ENCODE results near the gene LRRC55.

The LRRC55 gene

GRCh38 chr11:57153448-57153847 lies 28.3 kb upstream of the LRRC55 start:
- Mint-ChIP-seq H3K27me3 (peaks cover 27% of the 10 kb centered on the region), H3K27ac (ENCODE audit: low read depth) (no peak overlapping the region), H3K9me3 (no peaks in the 10 kb centered on the region), H3K36me3 (ENCODE audit: insufficient read depth) (no peaks in the 10 kb centered on the region), H3K4me1 (no peaks in the 10 kb centered on the region), H3K4me3 (no peak overlapping the region)
- DNase-seq (ENCODE audit: low spot score in 2 of 2) (no peak), ATAC-seq (replicated peaks; ENCODE audit: extremely low read depth, poor library complexity, severe bottlenecking) (no peak)

- no peak for ATAC-seq (replicated peaks; ENCODE audit: extremely low read depth, poor library complexity, severe bottlenecking)
- Mint-ChIP-seq H3K9me3 (no peaks in the 10 kb centered on the region), H3K27ac (ENCODE audit: low read depth) (no peak overlapping the region), H3K36me3 (ENCODE audit: insufficient read depth) (no peaks in the 10 kb centered on the region), H3K27me3 (peaks cover 27% of the 10 kb centered on the region), H3K4me1 (no peaks in the 10 kb centered on the region), H3K4me3 (no peak overlapping the region)
- no peak for DNase-seq (ENCODE audit: low spot score in 2 of 2)
These were observed 27.0 kb upstream of the LRRC55 start for GRCh38 chr11:57154739-57155138.

GRCh38 chr11:57155400-57155799 lies 26.4 kb upstream of the LRRC55 start:
- H3K27me3 Mint-ChIP-seq = peaks cover 27% of the 10 kb centered on the region
- no peaks in the 10 kb centered on the region for H3K36me3 Mint-ChIP-seq (ENCODE audit: insufficient read depth)
- H3K27ac Mint-ChIP-seq (ENCODE audit: low read depth) = no peak overlapping the region
- H3K4me3 Mint-ChIP-seq = no peak overlapping the region
- no peaks in the 10 kb centered on the region for H3K9me3 Mint-ChIP-seq
- ATAC-seq (replicated peaks; ENCODE audit: extremely low read depth, poor library complexity, severe bottlenecking) (no peak), DNase-seq (ENCODE audit: low spot score in 2 of 2) (no peak)
- no peaks in the 10 kb centered on the region for H3K4me1 Mint-ChIP-seq

GRCh38 chr11:57155838-57156607 lies 25.7 kb upstream of the LRRC55 start:
- no peaks in the 10 kb centered on the region for H3K9me3 Mint-ChIP-seq

GRCh38 chr11:57156928-57157327 lies 24.8 kb upstream of the LRRC55 start:
- H3K9me3 Mint-ChIP-seq = no peaks in the 10 kb centered on the region
- no peak overlapping the region for H3K4me3 Mint-ChIP-seq
- DNase-seq (ENCODE audit: low spot score in 2 of 2) = no peak
- peaks cover 31% of the 10 kb centered on the region for H3K27me3 Mint-ChIP-seq
- H3K27ac Mint-ChIP-seq (ENCODE audit: low read depth) = no peak overlapping the region
- no peaks in the 10 kb centered on the region for H3K36me3 Mint-ChIP-seq (ENCODE audit: insufficient read depth)
- ATAC-seq (replicated peaks; ENCODE audit: extremely low read depth, poor library complexity, severe bottlenecking) = no peak
- H3K4me1 Mint-ChIP-seq = no peaks in the 10 kb centered on the region

More at GRCh38 chr11:57155838-57156607, 25.7 kb upstream of the LRRC55 start:
- no peaks in the 10 kb centered on the region for H3K4me1 Mint-ChIP-seq
- no peak overlapping the region for H3K27ac Mint-ChIP-seq (ENCODE audit: low read depth)
- no peak overlapping the region for H3K4me3 Mint-ChIP-seq
- H3K36me3 Mint-ChIP-seq (ENCODE audit: insufficient read depth) = no peaks in the 10 kb centered on the region
- ATAC-seq (replicated peaks; ENCODE audit: extremely low read depth, poor library complexity, severe bottlenecking) (no peak), DNase-seq (ENCODE audit: low spot score in 2 of 2) (no peak)
- peaks cover 27% of the 10 kb centered on the region for H3K27me3 Mint-ChIP-seq

GRCh38 chr11:57157624-57158023 lies 24.1 kb upstream of the LRRC55 start:
- DNase-seq (ENCODE audit: low spot score in 2 of 2) = no peak
- no peak overlapping the region for H3K4me3 Mint-ChIP-seq
- no peak for ATAC-seq (replicated peaks; ENCODE audit: extremely low read depth, poor library complexity, severe bottlenecking)
- no peaks in the 10 kb centered on the region for H3K36me3 Mint-ChIP-seq (ENCODE audit: insufficient read depth)
- no peaks in the 10 kb centered on the region for H3K9me3 Mint-ChIP-seq
- no peaks in the 10 kb centered on the region for H3K4me1 Mint-ChIP-seq
- peaks cover 38% of the 10 kb centered on the region for H3K27me3 Mint-ChIP-seq
- H3K27ac Mint-ChIP-seq (ENCODE audit: low read depth) = no peak overlapping the region

GRCh38 chr11:57158180-57158579 lies 23.6 kb upstream of the LRRC55 start:
- H3K27me3 Mint-ChIP-seq = peaks cover 44% of the 10 kb centered on the region

GRCh38 chr11:57158599-57158998 lies 23.2 kb upstream of the LRRC55 start:
- ATAC-seq (replicated peaks; ENCODE audit: extremely low read depth, poor library complexity, severe bottlenecking) (no peak), DNase-seq (ENCODE audit: low spot score in 2 of 2) (no peak)
- Mint-ChIP-seq H3K27me3 (peaks cover 48% of the 10 kb centered on the region), H3K36me3 (ENCODE audit: insufficient read depth) (no peaks in the 10 kb centered on the region), H3K9me3 (no peaks in the 10 kb centered on the region), H3K27ac (ENCODE audit: low read depth) (no peak overlapping the region), H3K4me1 (no peaks in the 10 kb centered on the region), H3K4me3 (no peak overlapping the region)

More at GRCh38 chr11:57158180-57158579, 23.6 kb upstream of the LRRC55 start:
- Mint-ChIP-seq H3K4me1 (no peaks in the 10 kb centered on the region), H3K36me3 (ENCODE audit: insufficient read depth) (no peaks in the 10 kb centered on the region), H3K9me3 (no peaks in the 10 kb centered on the region), H3K27ac (ENCODE audit: low read depth) (no peak overlapping the region), H3K4me3 (no peak overlapping the region)
- DNase-seq (ENCODE audit: low spot score in 2 of 2) (no peak), ATAC-seq (replicated peaks; ENCODE audit: extremely low read depth, poor library complexity, severe bottlenecking) (no peak)

GRCh38 chr11:57160665-57161064 lies 21.1 kb upstream of the LRRC55 start:
- no peaks in the 10 kb centered on the region for H3K9me3 Mint-ChIP-seq

GRCh38 chr11:57161351-57161750 lies 20.4 kb upstream of the LRRC55 start:
- H3K36me3 Mint-ChIP-seq (ENCODE audit: insufficient read depth) = no peaks in the 10 kb centered on the region
- no peaks in the 10 kb centered on the region for H3K9me3 Mint-ChIP-seq
- ATAC-seq (replicated peaks; ENCODE audit: extremely low read depth, poor library complexity, severe bottlenecking) = no peak
- peaks cover 52% of the 10 kb centered on the region for H3K27me3 Mint-ChIP-seq
- no peak overlapping the region for H3K27ac Mint-ChIP-seq (ENCODE audit: low read depth)
- DNase-seq (ENCODE audit: low spot score in 2 of 2) = no peak
- no peak overlapping the region for H3K4me3 Mint-ChIP-seq
- H3K4me1 Mint-ChIP-seq = no peaks in the 10 kb centered on the region

More at GRCh38 chr11:57160665-57161064, 21.1 kb upstream of the LRRC55 start:
- ATAC-seq (replicated peaks; ENCODE audit: extremely low read depth, poor library complexity, severe bottlenecking) (no peak), DNase-seq (ENCODE audit: low spot score in 2 of 2) (no peak)
- Mint-ChIP-seq H3K27me3 (peaks cover 56% of the 10 kb centered on the region), H3K4me3 (no peak overlapping the region), H3K36me3 (ENCODE audit: insufficient read depth) (no peaks in the 10 kb centered on the region), H3K4me1 (no peaks in the 10 kb centered on the region), H3K27ac (ENCODE audit: low read depth) (no peak overlapping the region)

- no peaks in the 10 kb centered on the region for H3K36me3 Mint-ChIP-seq (ENCODE audit: insufficient read depth)
- no peaks in the 10 kb centered on the region for H3K9me3 Mint-ChIP-seq
- no peak overlapping the region for H3K4me3 Mint-ChIP-seq
- ATAC-seq (replicated peaks; ENCODE audit: extremely low read depth, poor library complexity, severe bottlenecking) (no peak), DNase-seq (ENCODE audit: low spot score in 2 of 2) (no peak)
- no peak overlapping the region for H3K27ac Mint-ChIP-seq (ENCODE audit: low read depth)
- H3K27me3 Mint-ChIP-seq = peaks cover 47% of the 10 kb centered on the region
- no peaks in the 10 kb centered on the region for H3K4me1 Mint-ChIP-seq
These were observed 19.4 kb upstream of the LRRC55 start for GRCh38 chr11:57162179-57162898.

GRCh38 chr11:57163160-57163868 lies 18.4 kb upstream of the LRRC55 start:
- no peak for DNase-seq (ENCODE audit: low spot score in 2 of 2)

More at GRCh38 chr11:57163160-57163868, 18.4 kb upstream of the LRRC55 start:
- Mint-ChIP-seq H3K9me3 (no peaks in the 10 kb centered on the region), H3K27me3 (peaks cover 39% of the 10 kb centered on the region), H3K27ac (ENCODE audit: low read depth) (no peak overlapping the region), H3K4me3 (no peak overlapping the region), H3K36me3 (ENCODE audit: insufficient read depth) (no peaks in the 10 kb centered on the region), H3K4me1 (no peaks in the 10 kb centered on the region)
- ATAC-seq (replicated peaks; ENCODE audit: extremely low read depth, poor library complexity, severe bottlenecking) = no peak

Data from central memory CD8-positive, alpha-beta T cell (primary cell).